ENCODE data around the gene PSMD8.

- TF ChIP-seq MAX (IDR thresholded peaks at IDR 0.05): no peak
- TF ChIP-seq REST (IDR thresholded peaks at IDR 0.05; ENCODE audit: low read depth): no peak
- no peak for TF ChIP-seq NFIC (IDR thresholded peaks at IDR 0.05)
- TF ChIP-seq EP300 (IDR thresholded peaks at IDR 0.05; ENCODE audit: borderline replicate concordance): no peak
- no peak for TF ChIP-seq CEBPB (IDR thresholded peaks at IDR 0.05)
- TF ChIP-seq YY1 (IDR thresholded peaks at IDR 0.05; ENCODE audit: low read depth): no peak
- no peak for TF ChIP-seq TAF1 (IDR thresholded peaks at IDR 0.05; ENCODE audit: low read depth)
- no peak for TF ChIP-seq TEAD4 (IDR thresholded peaks at IDR 0.05)
- no peak for TF ChIP-seq FOXM1 (IDR thresholded peaks at IDR 0.05; ENCODE audit: borderline replicate concordance, low read depth)
- no peak for TF ChIP-seq EGR1 (IDR thresholded peaks at IDR 0.05)
- no peak for TF ChIP-seq ZBTB7A (IDR thresholded peaks at IDR 0.05; ENCODE audit: low read depth)
- TF ChIP-seq RAD21 (IDR thresholded peaks at IDR 0.05; ENCODE audit: low read depth): no peak
- TF ChIP-seq CREB1 (IDR thresholded peaks at IDR 0.05; ENCODE audit: low read depth): no peak
- no peak for TF ChIP-seq TCF12 (IDR thresholded peaks at IDR 0.05; ENCODE audit: low read depth)
Observed at GRCh38 chr19:38370299-38370698, 4.1 kb upstream of the PSMD8 start.

Data from Ishikawa (cell line).